Type B pancreatic cell (in vitro differentiated cells): ENCODE measurements around the gene GJC1. TPM values are rescaled to one million over a fixed set of nuclear protein-coding genes. Genes with fewer than 3 reads are reported as not detected.

Source experiments
- DNase-seq: peaks from one replicate; pipeline ENCODE4 v3.0.0; 2021; ENCODE audit warnings: mixed read lengths; ENCODE audit not compliant: unreplicated experiment; ENCODE audit errors: extremely low spot score
- H3K27ac Mint-ChIP-seq: 2 replicates; pipeline ENCODE4 v1.8.0; 2021; ENCODE audit warnings: mild to moderate bottlenecking, mixed read lengths
- H3K27me3 Mint-ChIP-seq: 2 replicates; pipeline ENCODE4 v1.8.0; 2021; ENCODE audit warnings: mixed read lengths
- H3K36me3 Mint-ChIP-seq: 2 replicates; pipeline ENCODE4 v1.8.0; 2021; ENCODE audit warnings: mixed read lengths
- H3K4me1 Mint-ChIP-seq: one replicate; pipeline ENCODE4 v1.8.0; 2021; ENCODE audit warnings: mixed read lengths; ENCODE audit not compliant: unreplicated experiment
- H3K4me3 Mint-ChIP-seq: 2 replicates; pipeline ENCODE4 v1.8.0; 2021; ENCODE audit warnings: mild to moderate bottlenecking, mixed read lengths
- H3K9me3 Mint-ChIP-seq: 2 replicates; pipeline ENCODE4 v1.8.0; 2021; ENCODE audit warnings: mixed read lengths
- total RNA-seq: library from RNA; stranded (reverse); gene quantifications from 2 replicates; pipeline ENCODE4 v1.2.1, GENCODE V29; 2021; ENCODE audit warnings: low replicate concordance
- TF ChIP-seq, protein P1 (sequence below): fragments of 200-600 bp; sonication (generic); conservative IDR thresholded peaks from 2 replicates; pipeline ENCODE4 v1.5.0; 2021; ENCODE audit warnings: antibody characterized with exemption, mild to moderate bottlenecking

The GJC1 gene
- total RNA-seq, 1 donor from 2014 or later = 62.6 TPM

- DNase-seq = no peak
- Mint-ChIP-seq H3K36me3 (peaks cover 7% of the 10 kb centered on the region), H3K9me3 (no peaks in the 10 kb centered on the region), H3K27me3 (no peaks in the 10 kb centered on the region), H3K4me1 (peaks cover 5% of the 10 kb centered on the region), H3K27ac (no peak overlapping the region), H3K4me3 (no peak overlapping the region)
- TF ChIP-seq, protein P1, sequence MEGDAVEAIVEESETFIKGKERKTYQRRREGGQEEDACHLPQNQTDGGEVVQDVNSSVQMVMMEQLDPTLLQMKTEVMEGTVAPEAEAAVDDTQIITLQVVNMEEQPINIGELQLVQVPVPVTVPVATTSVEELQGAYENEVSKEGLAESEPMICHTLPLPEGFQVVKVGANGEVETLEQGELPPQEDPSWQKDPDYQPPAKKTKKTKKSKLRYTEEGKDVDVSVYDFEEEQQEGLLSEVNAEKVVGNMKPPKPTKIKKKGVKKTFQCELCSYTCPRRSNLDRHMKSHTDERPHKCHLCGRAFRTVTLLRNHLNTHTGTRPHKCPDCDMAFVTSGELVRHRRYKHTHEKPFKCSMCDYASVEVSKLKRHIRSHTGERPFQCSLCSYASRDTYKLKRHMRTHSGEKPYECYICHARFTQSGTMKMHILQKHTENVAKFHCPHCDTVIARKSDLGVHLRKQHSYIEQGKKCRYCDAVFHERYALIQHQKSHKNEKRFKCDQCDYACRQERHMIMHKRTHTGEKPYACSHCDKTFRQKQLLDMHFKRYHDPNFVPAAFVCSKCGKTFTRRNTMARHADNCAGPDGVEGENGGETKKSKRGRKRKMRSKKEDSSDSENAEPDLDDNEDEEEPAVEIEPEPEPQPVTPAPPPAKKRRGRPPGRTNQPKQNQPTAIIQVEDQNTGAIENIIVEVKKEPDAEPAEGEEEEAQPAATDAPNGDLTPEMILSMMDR = no peak
Observed at GRCh38 chr17:44749076-44749979, 80.8 kb downstream of the GJC1 start.

Other genes with a start within 250 kb of the GJC1 start
- 0.60 TPM in 1 of 2 replicates, not detected in the other for gene MEIOC, start 173.8 kb downstream of the GJC1 start, total RNA-seq
- 23.7 and 23.9 TPM in 2 replicates for gene CCDC43, start 140.5 kb downstream of the GJC1 start, total RNA-seq
- gene DBF4B, start 121.6 kb downstream of the GJC1 start, total RNA-seq = 7.3 and 27.7 TPM in 2 replicates
- 4.6 and 4.7 TPM in 2 replicates for gene ADAM11, start 71.3 kb downstream of the GJC1 start, total RNA-seq
- gene HIGD1B, start 17.6 kb upstream of the GJC1 start, total RNA-seq = not detected in 2 replicates
- 111 and 122 TPM in 2 replicates for gene EFTUD2, start 69.2 kb upstream of the GJC1 start, total RNA-seq
- 0.10 and 0.26 TPM in 2 replicates for gene GFAP, start 85.2 kb upstream of the GJC1 start, total RNA-seq
- gene KIF18B, start 117.5 kb upstream of the GJC1 start, total RNA-seq = 14.8 and 49.3 TPM in 2 replicates
- gene C1QL1, start 138.0 kb upstream of the GJC1 start, total RNA-seq = 15.6 and 76.5 TPM in 2 replicates
- gene DCAKD, start 221.3 kb upstream of the GJC1 start, total RNA-seq = 40.3 and 57.5 TPM in 2 replicates
- 97.0 and 98.8 TPM in 2 replicates for gene NMT1, start 231.0 kb upstream of the GJC1 start, total RNA-seq